Measurements from ENCODE around the gene DYRK4.

DYRK4 gene

GRCh38 chr12:4588916-4589315 lies 26.9 kb downstream of the DYRK4 start:
- DNase-seq: no peak

GRCh38 chr12:4589941-4590340 lies 27.9 kb downstream of the DYRK4 start:
- no peak for TF ChIP-seq CTCF (IDR thresholded peaks at IDR 0.05; ENCODE audit: borderline replicate concordance, extremely low read depth, low read length, poor library complexity, severe bottlenecking)
- TF ChIP-seq EZH2 (IDR thresholded peaks at IDR 0.05; ENCODE audit: borderline replicate concordance, low read depth, low read length, severe bottlenecking): no peak
- H2AFZ ChIP-seq (ENCODE audit: low read depth, low read length): no peak overlapping the region
- DNase-seq (no peak), ATAC-seq (ENCODE audit: insufficient read depth, low read depth) (no peak)
- H3K27ac ChIP-seq (ENCODE audit: low read length): no peak overlapping the region
- H3K27me3 ChIP-seq (ENCODE audit: insufficient read depth, low read length, poor library complexity): no peaks in the 10 kb centered on the region
- no peaks in the 10 kb centered on the region for H3K79me2 ChIP-seq (ENCODE audit: insufficient read depth, low read length)
- no peaks in the 10 kb centered on the region for H4K20me1 ChIP-seq (ENCODE audit: insufficient read depth, low read length)
- H3K9me3 ChIP-seq (ENCODE audit: insufficient read depth, low read length, severe bottlenecking): no peaks in the 10 kb centered on the region
- H3K9ac ChIP-seq (ENCODE audit: low read depth, low read length): no peak overlapping the region
- H3K4me1 ChIP-seq (ENCODE audit: insufficient read depth, low read length): no peaks in the 10 kb centered on the region
- H3K4me3 ChIP-seq (ENCODE audit: low read depth in 1 of 2, low read length in 2 of 2): no peak overlapping the region
- H3K36me3 ChIP-seq (ENCODE audit: insufficient read depth, low read length): no peaks in the 10 kb centered on the region
- no peak overlapping the region for H3K4me2 ChIP-seq (ENCODE audit: insufficient read depth, low read length)

More at GRCh38 chr12:4588916-4589315, 26.9 kb downstream of the DYRK4 start:
- no peaks in the 10 kb centered on the region for H3K36me3 ChIP-seq (ENCODE audit: insufficient read depth, low read length)
- H3K9me3 ChIP-seq (ENCODE audit: insufficient read depth, low read length, severe bottlenecking): no peaks in the 10 kb centered on the region
- H3K4me3 ChIP-seq (ENCODE audit: low read depth in 1 of 2, low read length in 2 of 2): no peak overlapping the region
- H3K4me1 ChIP-seq (ENCODE audit: insufficient read depth, low read length): no peaks in the 10 kb centered on the region
- H3K27me3 ChIP-seq (ENCODE audit: insufficient read depth, low read length, poor library complexity): no peaks in the 10 kb centered on the region
- H3K27ac ChIP-seq (ENCODE audit: low read length): no peak overlapping the region
- no peak overlapping the region for H3K4me2 ChIP-seq (ENCODE audit: insufficient read depth, low read length)
- no peak for ATAC-seq (ENCODE audit: insufficient read depth, low read depth)
- no peak overlapping the region for H3K9ac ChIP-seq (ENCODE audit: low read depth, low read length)
- no peak overlapping the region for H2AFZ ChIP-seq (ENCODE audit: low read depth, low read length)
- no peak for TF ChIP-seq CTCF (IDR thresholded peaks at IDR 0.05; ENCODE audit: borderline replicate concordance, extremely low read depth, low read length, poor library complexity, severe bottlenecking)
- no peak for TF ChIP-seq EZH2 (IDR thresholded peaks at IDR 0.05; ENCODE audit: borderline replicate concordance, low read depth, low read length, severe bottlenecking)
- H4K20me1 ChIP-seq (ENCODE audit: insufficient read depth, low read length): no peaks in the 10 kb centered on the region
- H3K79me2 ChIP-seq (ENCODE audit: insufficient read depth, low read length): no peaks in the 10 kb centered on the region

GRCh38 chr12:4591180-4591687 lies 29.2 kb downstream of the DYRK4 start:
- Histone ChIP-seq H3K79me2 (ENCODE audit: insufficient read depth, low read length) (no peaks in the 10 kb centered on the region), H3K36me3 (ENCODE audit: insufficient read depth, low read length) (no peaks in the 10 kb centered on the region), H3K4me3 (ENCODE audit: low read depth in 1 of 2, low read length in 2 of 2) (no peak overlapping the region), H4K20me1 (ENCODE audit: insufficient read depth, low read length) (no peaks in the 10 kb centered on the region), H3K9ac (ENCODE audit: low read depth, low read length) (no peak overlapping the region), H3K4me2 (ENCODE audit: insufficient read depth, low read length) (no peak overlapping the region), H2AFZ (ENCODE audit: low read depth, low read length) (no peak overlapping the region), H3K27ac (ENCODE audit: low read length) (no peak overlapping the region), H3K4me1 (ENCODE audit: insufficient read depth, low read length) (no peaks in the 10 kb centered on the region), H3K27me3 (ENCODE audit: insufficient read depth, low read length, poor library complexity) (no peaks in the 10 kb centered on the region), H3K9me3 (ENCODE audit: insufficient read depth, low read length, severe bottlenecking) (no peaks in the 10 kb centered on the region)
- DNase-seq (no peak), ATAC-seq (ENCODE audit: insufficient read depth, low read depth) (no peak)
- TF ChIP-seq CTCF (IDR thresholded peaks at IDR 0.05; ENCODE audit: borderline replicate concordance, extremely low read depth, low read length, poor library complexity, severe bottlenecking) (no peak), EZH2 (IDR thresholded peaks at IDR 0.05; ENCODE audit: borderline replicate concordance, low read depth, low read length, severe bottlenecking) (no peak)

GRCh38 chr12:4595881-4596280 lies 33.9 kb downstream of the DYRK4 start:
- Histone ChIP-seq H3K27me3 (ENCODE audit: insufficient read depth, low read length, poor library complexity) (no peaks in the 10 kb centered on the region), H3K79me2 (ENCODE audit: insufficient read depth, low read length) (no peaks in the 10 kb centered on the region), H3K36me3 (ENCODE audit: insufficient read depth, low read length) (no peaks in the 10 kb centered on the region), H3K4me3 (ENCODE audit: low read depth in 1 of 2, low read length in 2 of 2) (no peak overlapping the region), H3K4me1 (ENCODE audit: insufficient read depth, low read length) (no peaks in the 10 kb centered on the region), H2AFZ (ENCODE audit: low read depth, low read length) (no peak overlapping the region), H3K4me2 (ENCODE audit: insufficient read depth, low read length) (no peak overlapping the region), H3K27ac (ENCODE audit: low read length) (no peak overlapping the region), H4K20me1 (ENCODE audit: insufficient read depth, low read length) (no peaks in the 10 kb centered on the region), H3K9me3 (ENCODE audit: insufficient read depth, low read length, severe bottlenecking) (no peaks in the 10 kb centered on the region), H3K9ac (ENCODE audit: low read depth, low read length) (no peak overlapping the region)
- TF ChIP-seq EZH2 (IDR thresholded peaks at IDR 0.05; ENCODE audit: borderline replicate concordance, low read depth, low read length, severe bottlenecking) (no peak), CTCF (IDR thresholded peaks at IDR 0.05; ENCODE audit: borderline replicate concordance, extremely low read depth, low read length, poor library complexity, severe bottlenecking) (no peak)
- ATAC-seq (ENCODE audit: insufficient read depth, low read depth) (no peak), DNase-seq (no peak)

Data from DND-41 (cell line).